ENCODE measurements around the gene ZNF30. TPM values are rescaled to one million over a fixed set of nuclear protein-coding genes. Genes with fewer than 3 reads are reported as not detected.

Gene ZNF30
- total RNA-seq, 1 experiment from 2014 or later, result 8.3 TPM

DNA sequence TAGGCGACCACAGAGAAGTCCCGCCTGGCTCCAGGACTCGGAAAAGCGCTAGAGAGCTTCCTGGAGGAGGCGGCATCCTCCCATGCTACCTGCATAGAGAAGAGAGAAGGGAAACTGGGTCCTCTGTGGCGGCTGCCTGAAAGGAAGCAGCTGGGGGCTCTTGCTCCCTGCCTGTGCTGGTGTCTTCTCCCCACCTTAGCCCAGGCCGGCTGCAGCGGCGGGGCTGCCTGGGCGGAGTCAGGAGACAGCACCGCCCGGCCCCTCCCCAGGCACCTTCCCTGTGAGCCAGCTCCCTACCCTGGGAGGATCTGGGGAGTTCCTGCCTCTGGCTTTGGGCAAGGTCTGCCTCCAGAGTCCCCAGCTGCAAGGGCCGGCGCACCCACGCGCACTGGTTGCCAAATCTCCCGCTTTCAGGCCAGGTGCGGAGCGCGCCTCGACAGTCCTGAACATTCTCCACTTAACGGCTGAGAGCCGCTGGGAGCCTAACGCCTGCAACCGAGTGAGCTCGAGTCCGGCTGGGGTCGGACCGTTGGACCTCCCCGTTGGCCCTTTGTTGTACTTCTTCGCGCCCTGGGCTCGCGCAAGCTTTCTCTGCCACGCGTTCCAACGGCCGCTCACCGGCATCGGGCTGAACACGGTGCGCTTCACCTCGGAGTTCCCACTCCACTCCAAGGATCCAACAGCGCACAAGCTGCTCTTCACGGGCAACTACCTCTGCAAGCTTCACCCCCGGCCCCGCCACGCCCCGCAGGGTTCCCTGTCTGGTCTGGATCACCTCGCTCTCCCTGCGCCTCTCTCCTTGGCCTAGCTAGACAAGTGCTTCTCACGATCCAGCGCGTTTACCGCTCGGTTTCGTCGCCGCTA, 21.8 kb upstream of the ZNF30 start:
- no peaks in the 10 kb centered on the region for H3K9me3 ChIP-seq (ENCODE audit: control insufficient read depth, low read depth, low read length)
- peak overlapping the region; percentile 16 for H4K8ac ChIP-seq (replicated peaks; ENCODE audit: insufficient read length, low read depth, low read length)
- H3K27ac ChIP-seq (ENCODE audit: insufficient read length, low read depth, low read length), result no peak overlapping the region
- H2BK5ac ChIP-seq (ENCODE audit: insufficient read length, low read length), result no peak overlapping the region
- H3K4ac ChIP-seq (ENCODE audit: low read depth, low read length), result no peak overlapping the region
- peaks cover 13% of the 10 kb centered on the region; the same call in 1 of the 2 replicates for H3K27me3 ChIP-seq (ENCODE audit: insufficient read depth, low read length)
- TF ChIP-seq CTCF (conservative IDR thresholded peaks at IDR 0.05), result peak; percentile 26; the same call in 2 of the 3 replicates
- no peak overlapping the region for H2BK15ac ChIP-seq (ENCODE audit: low read depth, low read length)
- no peak overlapping the region for H4K5ac ChIP-seq (ENCODE audit: insufficient read length, low read depth, low read length)
- no peak overlapping the region for H3K23ac ChIP-seq (ENCODE audit: insufficient read length, low read depth, low read length)
- H3K9me3 Mint-ChIP-seq, result peaks cover 0 to 11% of the 10 kb centered on the region in 2 experiments; a peak in 3 of 5 replicates
- H2AFZ ChIP-seq (ENCODE audit: low read length), result no peak overlapping the region
- no peak overlapping the region for H3K56ac ChIP-seq (ENCODE audit: insufficient read length, low read depth, low read length)
- peak overlapping the region; percentile 71 for H3K4me2 ChIP-seq (ENCODE audit: insufficient read depth, insufficient read length, low read length)
- DNase-seq, result peak; percentile 66
- H2BK120ac ChIP-seq (ENCODE audit: low read depth, low read length, poor library complexity, severe bottlenecking), result no peak overlapping the region
- peak overlapping the region; percentile 56 to 78 for H3K4me3 Mint-ChIP-seq
- H4K91ac ChIP-seq (ENCODE audit: insufficient read length, low read depth, low read length), result no peak overlapping the region
- peak overlapping the region; percentile 5 for H3K18ac ChIP-seq (ENCODE audit: insufficient read length, low read depth, low read length)
- H2BK12ac ChIP-seq (ENCODE audit: insufficient read length, low read depth, low read length), result no peak overlapping the region
- peak overlapping the region in 1 of 3 experiments; percentile 77; a peak in 1 of 7 replicates for H3K27ac Mint-ChIP-seq
- peaks cover 9 to 18% of the 10 kb centered on the region in 2 experiments for H3K4me1 Mint-ChIP-seq
- H3K79me2 ChIP-seq (ENCODE audit: insufficient read depth, low read length), result no peaks in the 10 kb centered on the region
- no peak overlapping the region for H2BK20ac ChIP-seq (ENCODE audit: low read depth, low read length, poor library complexity, severe bottlenecking)
- no CpG with 5 or more reads among the region's 59 CpGs for WGBS (ENCODE audit: extremely low coverage, insufficient read length, low lambda C conversion rate)
- peaks cover 4% of the 10 kb centered on the region for H3K4me1 ChIP-seq (ENCODE audit: insufficient read depth, low read length)
- peak overlapping the region; percentile 67 for H3K14ac ChIP-seq (ENCODE audit: insufficient read depth, low read length)
- H3K27me3 Mint-ChIP-seq (ENCODE audit: low read depth), result peaks cover 75% of the 10 kb centered on the region
- H4K20me1 ChIP-seq (ENCODE audit: control insufficient read depth, insufficient read depth, insufficient read length), result no peaks in the 10 kb centered on the region
- peaks cover 0 to 3% (median 0%) of the 10 kb centered on the region in 3 experiments; a peak in 1 of 7 replicates for H3K36me3 Mint-ChIP-seq (ENCODE audit: insufficient read depth in 1 of 3, low read depth in 3 of 3)
- H3K9ac ChIP-seq (ENCODE audit: extremely low read depth, insufficient read length, low read length), result no peak overlapping the region
- H3T11ph ChIP-seq (ENCODE audit: low read length), result no peak overlapping the region
- H2AK5ac ChIP-seq (ENCODE audit: insufficient read length, low read length), result no peak overlapping the region
- H3K23me2 ChIP-seq (ENCODE audit: insufficient read length, low read depth, low read length, poor library complexity, severe bottlenecking), result peaks cover 8% of the 10 kb centered on the region
- no peaks in the 10 kb centered on the region for H3K79me1 ChIP-seq (ENCODE audit: insufficient read depth, low read depth, low read length, poor library complexity, severe bottlenecking)

All from H9 (cell line).